Measurements from ENCODE around the gene HADH.

Gene HADH

DNA sequence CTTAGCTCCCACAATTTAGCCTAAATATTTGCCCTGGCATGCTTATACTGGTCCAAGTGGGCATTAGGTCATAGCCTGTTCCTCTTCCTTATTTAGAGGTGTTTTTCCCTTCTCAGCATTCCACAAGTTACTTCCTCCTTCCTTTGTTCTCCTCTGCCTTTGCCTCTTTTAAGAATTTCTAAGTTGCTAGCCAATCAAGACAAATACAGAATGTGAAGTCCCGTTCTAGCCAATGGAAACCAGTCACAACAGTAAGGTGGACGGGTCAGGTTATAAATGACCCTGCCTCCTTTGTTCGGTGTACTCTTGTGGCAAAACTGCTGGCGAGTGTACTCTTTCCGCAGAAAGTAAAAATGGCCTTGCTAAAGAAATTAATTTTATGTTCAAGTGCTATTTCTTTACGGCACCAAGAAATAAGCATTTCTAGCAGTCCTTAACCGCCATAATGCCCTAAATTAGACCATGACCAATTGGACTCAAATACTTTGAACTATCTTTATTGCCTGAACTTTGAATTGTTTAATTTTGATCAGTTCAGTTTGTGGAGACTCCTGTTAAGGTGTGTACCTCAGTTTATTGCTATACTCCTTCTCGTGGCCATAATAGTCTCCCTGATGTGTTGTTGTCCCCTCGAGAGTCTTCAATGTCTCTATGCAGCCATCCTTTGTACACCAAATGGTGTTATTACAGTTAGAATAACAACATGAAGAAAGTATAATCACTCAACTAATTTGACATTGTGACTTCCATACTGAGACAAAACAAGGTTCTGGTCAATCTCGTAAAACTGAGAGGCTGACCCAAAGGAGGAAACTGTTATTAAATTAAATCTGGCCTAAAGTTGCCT lies 1.6 kb upstream of the HADH start:
- peaks cover 36% of the 10 kb centered on the region for H3K4me1 ChIP-seq (ENCODE audit: control insufficient read depth, low read length)
- no peaks in the 10 kb centered on the region for H3K9me3 ChIP-seq (ENCODE audit: control insufficient read depth, insufficient read depth, low read length)
- H3K9me2 ChIP-seq (replicated peaks; ENCODE audit: control insufficient read depth, low read length) = no peaks in the 10 kb centered on the region
- peaks cover 16% of the 10 kb centered on the region for H4K20me1 ChIP-seq (ENCODE audit: control insufficient read depth, insufficient read depth, low read depth, low read length)
- peaks cover 23% of the 10 kb centered on the region for H3K36me3 ChIP-seq (ENCODE audit: control insufficient read depth, low read length)
- peak overlapping the region; percentile 98 for H3K4me3 ChIP-seq (ENCODE audit: low read length)
- no peaks in the 10 kb centered on the region for H3F3A ChIP-seq (ENCODE audit: control insufficient read depth, insufficient read depth)
- H3K27ac ChIP-seq (ENCODE audit: low read depth, low read length) = no peak overlapping the region
- TF ChIP-seq EZH2phosphoT487 (IDR thresholded peaks at IDR 0.05; ENCODE audit: borderline replicate concordance, low read length) = no peak
- TF ChIP-seq, protein P1, sequence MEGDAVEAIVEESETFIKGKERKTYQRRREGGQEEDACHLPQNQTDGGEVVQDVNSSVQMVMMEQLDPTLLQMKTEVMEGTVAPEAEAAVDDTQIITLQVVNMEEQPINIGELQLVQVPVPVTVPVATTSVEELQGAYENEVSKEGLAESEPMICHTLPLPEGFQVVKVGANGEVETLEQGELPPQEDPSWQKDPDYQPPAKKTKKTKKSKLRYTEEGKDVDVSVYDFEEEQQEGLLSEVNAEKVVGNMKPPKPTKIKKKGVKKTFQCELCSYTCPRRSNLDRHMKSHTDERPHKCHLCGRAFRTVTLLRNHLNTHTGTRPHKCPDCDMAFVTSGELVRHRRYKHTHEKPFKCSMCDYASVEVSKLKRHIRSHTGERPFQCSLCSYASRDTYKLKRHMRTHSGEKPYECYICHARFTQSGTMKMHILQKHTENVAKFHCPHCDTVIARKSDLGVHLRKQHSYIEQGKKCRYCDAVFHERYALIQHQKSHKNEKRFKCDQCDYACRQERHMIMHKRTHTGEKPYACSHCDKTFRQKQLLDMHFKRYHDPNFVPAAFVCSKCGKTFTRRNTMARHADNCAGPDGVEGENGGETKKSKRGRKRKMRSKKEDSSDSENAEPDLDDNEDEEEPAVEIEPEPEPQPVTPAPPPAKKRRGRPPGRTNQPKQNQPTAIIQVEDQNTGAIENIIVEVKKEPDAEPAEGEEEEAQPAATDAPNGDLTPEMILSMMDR (IDR thresholded peaks at IDR 0.05; ENCODE audit: low read depth, low read length, poor library complexity, severe bottlenecking) = no peak
- peaks cover 40% of the 10 kb centered on the region for H3K79me2 ChIP-seq (ENCODE audit: control insufficient read depth, low read length)
- H3K4me2 ChIP-seq (ENCODE audit: low read length) = peak overlapping the region; percentile 91
- no peaks in the 10 kb centered on the region for H3K27me3 ChIP-seq (ENCODE audit: control insufficient read depth, low read length)

GRCh38 chr4:107988763-107989035 lies 990 bp upstream of the HADH start:
- peaks cover 1% of the 10 kb centered on the region; the same call in 1 of the 2 replicates for H3F3A ChIP-seq (ENCODE audit: control insufficient read depth, insufficient read depth)
- H3K4me1 ChIP-seq (ENCODE audit: control insufficient read depth, low read length) = peaks cover 41% of the 10 kb centered on the region
- no peak for TF ChIP-seq EZH2phosphoT487 (IDR thresholded peaks at IDR 0.05; ENCODE audit: borderline replicate concordance, low read length)
- TF ChIP-seq, protein P1 (IDR thresholded peaks at IDR 0.05; ENCODE audit: low read depth, low read length, poor library complexity, severe bottlenecking) = no peak
- H3K4me2 ChIP-seq (ENCODE audit: low read length) = peak overlapping the region; percentile 91
- H4K20me1 ChIP-seq (ENCODE audit: control insufficient read depth, insufficient read depth, low read depth, low read length) = peaks cover 16% of the 10 kb centered on the region
- peaks cover 23% of the 10 kb centered on the region for H3K36me3 ChIP-seq (ENCODE audit: control insufficient read depth, low read length)
- no peaks in the 10 kb centered on the region for H3K9me2 ChIP-seq (replicated peaks; ENCODE audit: control insufficient read depth, low read length)
- no peaks in the 10 kb centered on the region for H3K9me3 ChIP-seq (ENCODE audit: control insufficient read depth, insufficient read depth, low read length)
- no peak overlapping the region for H3K27ac ChIP-seq (ENCODE audit: low read depth, low read length)
- peaks cover 46% of the 10 kb centered on the region for H3K79me2 ChIP-seq (ENCODE audit: control insufficient read depth, low read length)
- peak overlapping the region; percentile 98 for H3K4me3 ChIP-seq (ENCODE audit: low read length)
- H3K27me3 ChIP-seq (ENCODE audit: control insufficient read depth, low read length) = no peaks in the 10 kb centered on the region

- no peak for TF ChIP-seq EZH2phosphoT487 (IDR thresholded peaks at IDR 0.05; ENCODE audit: borderline replicate concordance, low read length)
- TF ChIP-seq, protein P1 (IDR thresholded peaks at IDR 0.05; ENCODE audit: low read depth, low read length, poor library complexity, severe bottlenecking) = no peak
- H3K36me3 ChIP-seq (ENCODE audit: control insufficient read depth, low read length) = peaks cover 23% of the 10 kb centered on the region
These were observed 540 bp upstream of the HADH start for GRCh38 chr4:107989162-107989536.

More at GRCh38 chr4:107989162-107989536, 540 bp upstream of the HADH start:
- Histone ChIP-seq H3K9me2 (replicated peaks; ENCODE audit: control insufficient read depth, low read length) (no peaks in the 10 kb centered on the region), H3K4me2 (ENCODE audit: low read length) (peak overlapping the region; percentile 91), H3K9me3 (ENCODE audit: control insufficient read depth, insufficient read depth, low read length) (no peaks in the 10 kb centered on the region), H3K27me3 (ENCODE audit: control insufficient read depth, low read length) (no peaks in the 10 kb centered on the region), H3F3A (ENCODE audit: control insufficient read depth, insufficient read depth) (peaks cover 4% of the 10 kb centered on the region; the same call in 1 of the 2 replicates), H3K79me2 (ENCODE audit: control insufficient read depth, low read length) (peaks cover 51% of the 10 kb centered on the region), H3K4me1 (ENCODE audit: control insufficient read depth, low read length) (peaks cover 46% of the 10 kb centered on the region), H4K20me1 (ENCODE audit: control insufficient read depth, insufficient read depth, low read depth, low read length) (peaks cover 18% of the 10 kb centered on the region), H3K27ac (ENCODE audit: low read depth, low read length) (no peak overlapping the region), H3K4me3 (ENCODE audit: low read length) (peak overlapping the region; percentile 98)

All from DOHH2 (cell line).